Measurements from ENCODE around the gene CADPS2. TPM values are rescaled to one million over a fixed set of nuclear protein-coding genes. Genes with fewer than 3 reads are reported as not detected.

The CADPS2 gene
- total RNA-seq, 6 experiments from 2014 or later: 7.6 to 14.7 (median 9.4) TPM

GRCh38 chr7:122672536-122672935 is 213.7 kb downstream of the CADPS2 start:
- TF ChIP-seq POLR2A (IDR thresholded peaks at IDR 0.05) (no peak), CTCF (IDR thresholded peaks at IDR 0.05) (no peak)

GRCh38 chr7:122663733-122664132 is 222.5 kb downstream of the CADPS2 start:
- DNase-seq (no peak), ATAC-seq (no peak)
- Histone ChIP-seq H3K27ac (no peak overlapping the region), H3K4me3 (no peak overlapping the region), H3K36me3 (no peaks in the 10 kb centered on the region), H3K9me3 (no peaks in the 10 kb centered on the region), H3K27me3 (no peaks in the 10 kb centered on the region), H3K4me1 (no peaks in the 10 kb centered on the region)
- 92% methylated on average over 2 of the region's 2 CpGs for WGBS (ENCODE audit: insufficient coverage, low coverage, low lambda C conversion rate, missing lambda C conversion rate)
- TF ChIP-seq POLR2A (IDR thresholded peaks at IDR 0.05) (no peak), CTCF (IDR thresholded peaks at IDR 0.05) (no peak)
- intact Hi-C loops (cut with DNase I): no loop called here

More at GRCh38 chr7:122672536-122672935, 213.7 kb downstream of the CADPS2 start:
- DNase-seq (no peak), ATAC-seq (no peak)
- no peak overlapping the region for H3K4me3 ChIP-seq
- no peak overlapping the region for H3K27ac ChIP-seq
- H3K4me1 ChIP-seq: no peaks in the 10 kb centered on the region
- no peaks in the 10 kb centered on the region for H3K36me3 ChIP-seq
- intact Hi-C loops (cut with DNase I): no loop called here
- H3K27me3 ChIP-seq: no peaks in the 10 kb centered on the region
- no peaks in the 10 kb centered on the region for H3K9me3 ChIP-seq
- WGBS (ENCODE audit: insufficient coverage, low coverage, low lambda C conversion rate, missing lambda C conversion rate): 90% methylated on average over 5 of the region's 8 CpGs

- intact Hi-C loops (cut with DNase I): no loop called here
- 62% methylated on average over 2 of the region's 2 CpGs for WGBS (ENCODE audit: insufficient coverage, low coverage, low lambda C conversion rate, missing lambda C conversion rate)
These were observed 227.4 kb downstream of the CADPS2 start for GRCh38 chr7:122658856-122659255.

GRCh38 chr7:122653685-122654084 is 232.6 kb downstream of the CADPS2 start:
- no peaks in the 10 kb centered on the region for H3K9me3 ChIP-seq
- H3K27ac ChIP-seq: no peak overlapping the region
- intact Hi-C loops (cut with DNase I): no loop called here
- DNase-seq (no peak), ATAC-seq (no peak)
- H3K27me3 ChIP-seq: no peaks in the 10 kb centered on the region
- 84% methylated on average over 5 of the region's 5 CpGs for whole genome bisulfite sequencing (ENCODE audit: insufficient coverage, low coverage, low lambda C conversion rate, missing lambda C conversion rate)
- TF ChIP-seq POLR2A (IDR thresholded peaks at IDR 0.05): no peak
- TF ChIP-seq CTCF (IDR thresholded peaks at IDR 0.05): no peak
- no peaks in the 10 kb centered on the region for H3K36me3 ChIP-seq
- no peaks in the 10 kb centered on the region for H3K4me1 ChIP-seq
- H3K4me3 ChIP-seq: no peak overlapping the region

More at GRCh38 chr7:122658856-122659255, 227.4 kb downstream of the CADPS2 start:
- Histone ChIP-seq H3K36me3 (no peaks in the 10 kb centered on the region), H3K4me3 (no peak overlapping the region), H3K27ac (no peak overlapping the region), H3K9me3 (no peaks in the 10 kb centered on the region), H3K27me3 (no peaks in the 10 kb centered on the region), H3K4me1 (no peaks in the 10 kb centered on the region)
- TF ChIP-seq POLR2A (IDR thresholded peaks at IDR 0.05) (no peak), CTCF (IDR thresholded peaks at IDR 0.05) (no peak)
- DNase-seq (no peak), ATAC-seq (no peak)

- ATAC-seq: peak in 2 of 4 donors; percentile 20 to 45
- DNase-seq: no peak
- Histone ChIP-seq H3K36me3 (no peaks in the 10 kb centered on the region), H3K4me1 (no peaks in the 10 kb centered on the region), H3K27ac (no peak overlapping the region), H3K4me3 (no peak overlapping the region), H3K27me3 (no peaks in the 10 kb centered on the region), H3K9me3 (no peaks in the 10 kb centered on the region)
- intact Hi-C loops (cut with DNase I): no loop called here
- WGBS (ENCODE audit: insufficient coverage, low coverage, low lambda C conversion rate, missing lambda C conversion rate): 52% methylated on average over 4 of the region's 4 CpGs
- TF ChIP-seq POLR2A (IDR thresholded peaks at IDR 0.05) (no peak), CTCF (IDR thresholded peaks at IDR 0.05) (no peak)
These were observed 233.4 kb downstream of the CADPS2 start for GRCh38 chr7:122652876-122653275.

Data from right lobe of liver (tissue), 6 donors.